GM12801 (cell line): ENCODE measurements around the gene FBLN1.

Source experiments
- TF ChIP-seq, protein P1 (sequence below): IDR thresholded peaks from one replicate; pipeline ENCODE4 v1.5.1; 2011; ENCODE audit warnings: control low read depth; ENCODE audit not compliant: insufficient read length; ENCODE audit errors: extremely low read depth

FBLN1 gene

DNA sequence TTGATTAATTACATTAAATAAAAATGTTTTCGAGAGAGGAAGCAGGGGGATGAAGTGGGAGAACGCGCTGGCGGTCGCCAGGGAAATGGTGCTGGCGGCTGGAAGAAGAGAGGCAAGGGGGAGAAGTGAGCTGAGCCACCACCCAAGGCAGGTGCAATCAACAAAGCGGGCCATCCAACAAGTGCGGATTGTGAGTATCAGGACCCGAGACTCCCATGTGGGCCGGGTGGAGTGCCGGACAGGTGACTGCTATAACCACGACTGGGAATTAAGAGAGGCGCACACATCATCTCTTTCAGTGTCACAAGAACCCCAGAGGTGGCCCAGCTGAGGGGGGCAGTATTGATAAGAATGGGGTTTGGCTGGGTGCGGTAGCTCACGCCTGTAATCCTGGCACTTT is 127.8 kb downstream of the FBLN1 start:
- TF ChIP-seq, protein P1, sequence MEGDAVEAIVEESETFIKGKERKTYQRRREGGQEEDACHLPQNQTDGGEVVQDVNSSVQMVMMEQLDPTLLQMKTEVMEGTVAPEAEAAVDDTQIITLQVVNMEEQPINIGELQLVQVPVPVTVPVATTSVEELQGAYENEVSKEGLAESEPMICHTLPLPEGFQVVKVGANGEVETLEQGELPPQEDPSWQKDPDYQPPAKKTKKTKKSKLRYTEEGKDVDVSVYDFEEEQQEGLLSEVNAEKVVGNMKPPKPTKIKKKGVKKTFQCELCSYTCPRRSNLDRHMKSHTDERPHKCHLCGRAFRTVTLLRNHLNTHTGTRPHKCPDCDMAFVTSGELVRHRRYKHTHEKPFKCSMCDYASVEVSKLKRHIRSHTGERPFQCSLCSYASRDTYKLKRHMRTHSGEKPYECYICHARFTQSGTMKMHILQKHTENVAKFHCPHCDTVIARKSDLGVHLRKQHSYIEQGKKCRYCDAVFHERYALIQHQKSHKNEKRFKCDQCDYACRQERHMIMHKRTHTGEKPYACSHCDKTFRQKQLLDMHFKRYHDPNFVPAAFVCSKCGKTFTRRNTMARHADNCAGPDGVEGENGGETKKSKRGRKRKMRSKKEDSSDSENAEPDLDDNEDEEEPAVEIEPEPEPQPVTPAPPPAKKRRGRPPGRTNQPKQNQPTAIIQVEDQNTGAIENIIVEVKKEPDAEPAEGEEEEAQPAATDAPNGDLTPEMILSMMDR: no peak

DNA sequence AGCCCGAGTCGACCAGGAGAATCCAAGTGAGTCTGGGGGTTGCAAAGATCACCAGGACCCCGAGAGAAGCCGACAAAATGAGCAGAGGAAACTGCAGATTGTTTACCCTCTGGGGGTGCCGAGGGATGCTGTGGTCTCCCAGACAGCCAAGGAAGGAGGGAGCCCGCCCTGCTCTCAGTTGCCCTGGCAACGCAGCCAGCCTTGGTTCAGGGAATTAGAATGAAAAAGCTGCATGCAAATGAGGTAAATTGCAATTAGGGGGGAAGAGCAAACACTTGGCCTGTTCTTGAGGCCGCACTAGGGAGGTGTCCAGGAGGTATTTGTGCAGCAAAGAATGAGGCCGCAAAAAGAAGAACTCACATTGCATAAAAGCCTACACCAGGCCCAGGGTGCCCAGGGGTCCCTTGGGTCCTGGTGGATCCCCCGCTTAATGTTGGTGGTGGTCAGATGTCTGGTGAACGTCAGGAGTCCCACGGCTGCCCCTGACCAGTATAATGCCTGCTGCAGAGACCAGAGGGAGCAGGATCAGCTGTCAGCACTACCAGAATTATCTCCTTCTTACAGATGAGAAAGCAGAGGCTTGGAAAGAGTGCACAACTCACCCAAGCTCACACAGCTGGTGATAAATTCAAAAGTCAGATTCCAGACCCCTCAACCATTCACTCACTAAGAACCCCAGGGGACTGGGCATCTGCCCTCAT is 128.6 kb downstream of the FBLN1 start:
- TF ChIP-seq, protein P1: no peak

DNA sequence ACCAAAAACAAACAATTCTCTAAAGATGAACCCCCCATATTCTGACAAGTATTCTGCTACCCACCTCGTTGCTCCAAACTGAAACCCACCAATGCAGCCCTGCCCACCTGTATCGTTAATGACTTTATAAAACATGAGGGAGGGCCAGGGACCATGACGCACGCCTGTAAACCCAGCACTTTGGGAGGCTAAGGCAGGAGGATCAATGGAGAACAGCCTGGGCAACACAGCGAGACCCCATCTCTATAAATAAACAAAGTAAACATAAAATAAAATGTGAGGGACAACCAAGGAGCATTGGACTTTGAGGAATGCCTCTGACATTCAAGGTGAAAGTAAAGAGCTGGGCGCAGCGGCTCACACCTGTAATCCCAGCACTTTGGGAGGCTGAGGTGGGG is 129.2 kb downstream of the FBLN1 start:
- TF ChIP-seq, protein P1: no peak

DNA sequence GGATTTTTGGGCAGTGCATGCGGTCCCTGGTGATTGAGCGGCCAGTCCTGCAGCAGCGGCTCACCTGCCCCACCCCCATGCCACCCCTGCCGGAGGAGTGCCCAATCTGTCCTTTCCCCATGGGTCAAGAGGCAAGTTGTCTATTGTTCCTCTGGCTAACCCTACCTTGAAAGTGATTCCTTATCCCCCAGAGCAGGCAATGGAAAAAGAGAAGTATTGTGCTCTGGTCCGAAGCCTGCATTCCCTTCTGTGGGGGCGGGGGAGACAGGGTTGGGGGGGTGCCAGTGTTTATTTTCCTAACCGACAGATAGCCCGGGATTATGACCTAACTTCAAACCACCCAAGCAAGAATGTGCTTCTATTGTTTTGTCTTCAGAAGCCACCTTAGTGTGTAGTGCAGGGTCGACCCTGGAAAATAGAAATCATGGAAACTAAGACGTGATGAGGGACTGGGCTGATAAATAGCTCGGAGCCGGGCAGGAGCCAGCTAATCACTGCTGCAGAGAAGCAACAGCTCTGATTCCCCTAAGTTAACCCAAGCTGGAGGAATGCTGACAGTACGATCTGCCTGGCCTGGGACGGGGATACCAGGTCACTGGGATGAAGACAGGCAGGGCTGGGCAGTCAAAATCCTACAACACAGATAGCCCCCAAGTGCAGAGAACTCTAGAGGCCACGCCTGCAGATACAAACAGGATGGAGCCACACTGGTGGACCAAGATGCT is 130.3 kb downstream of the FBLN1 start:
- TF ChIP-seq, protein P1: no peak

DNA sequence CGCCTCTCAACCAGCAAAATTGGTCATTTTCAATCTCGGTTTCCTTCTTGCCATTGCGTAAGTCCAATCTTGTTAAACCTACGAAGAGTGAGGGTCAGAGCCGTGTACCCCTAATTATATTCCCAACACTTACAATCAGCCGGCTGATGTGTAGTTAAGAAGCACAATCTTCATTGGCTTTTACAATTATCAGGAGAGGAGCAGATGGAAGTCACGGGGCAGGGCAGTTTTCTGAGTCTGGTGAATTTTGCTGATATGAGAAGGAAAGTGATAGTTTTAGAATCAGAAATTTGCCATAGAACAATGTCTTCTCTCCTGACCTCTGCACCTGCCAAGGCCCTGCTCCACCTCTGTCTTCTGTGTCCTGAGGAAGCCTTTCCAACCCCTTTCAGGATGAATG is 134.0 kb downstream of the FBLN1 start:
- TF ChIP-seq, protein P1: no peak

DNA sequence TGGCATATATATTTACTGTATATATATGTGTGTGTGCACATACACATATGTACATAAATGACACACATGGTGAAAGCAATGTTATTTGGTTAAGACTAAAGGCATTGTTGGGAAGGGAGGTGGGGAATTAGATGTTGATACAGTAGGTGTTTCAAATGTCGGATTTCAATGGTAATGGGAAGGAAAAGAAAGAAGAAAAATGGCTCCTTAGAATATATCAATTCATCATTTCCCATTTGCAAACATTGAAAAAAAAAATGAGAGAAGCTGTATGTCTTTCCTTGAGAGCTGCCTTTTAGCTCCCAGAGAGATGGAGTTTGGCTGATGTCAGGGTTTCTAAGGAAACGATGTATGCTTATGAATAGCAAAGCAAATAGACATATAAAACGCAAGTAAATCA is 135.5 kb downstream of the FBLN1 start:
- TF ChIP-seq, protein P1: no peak

DNA sequence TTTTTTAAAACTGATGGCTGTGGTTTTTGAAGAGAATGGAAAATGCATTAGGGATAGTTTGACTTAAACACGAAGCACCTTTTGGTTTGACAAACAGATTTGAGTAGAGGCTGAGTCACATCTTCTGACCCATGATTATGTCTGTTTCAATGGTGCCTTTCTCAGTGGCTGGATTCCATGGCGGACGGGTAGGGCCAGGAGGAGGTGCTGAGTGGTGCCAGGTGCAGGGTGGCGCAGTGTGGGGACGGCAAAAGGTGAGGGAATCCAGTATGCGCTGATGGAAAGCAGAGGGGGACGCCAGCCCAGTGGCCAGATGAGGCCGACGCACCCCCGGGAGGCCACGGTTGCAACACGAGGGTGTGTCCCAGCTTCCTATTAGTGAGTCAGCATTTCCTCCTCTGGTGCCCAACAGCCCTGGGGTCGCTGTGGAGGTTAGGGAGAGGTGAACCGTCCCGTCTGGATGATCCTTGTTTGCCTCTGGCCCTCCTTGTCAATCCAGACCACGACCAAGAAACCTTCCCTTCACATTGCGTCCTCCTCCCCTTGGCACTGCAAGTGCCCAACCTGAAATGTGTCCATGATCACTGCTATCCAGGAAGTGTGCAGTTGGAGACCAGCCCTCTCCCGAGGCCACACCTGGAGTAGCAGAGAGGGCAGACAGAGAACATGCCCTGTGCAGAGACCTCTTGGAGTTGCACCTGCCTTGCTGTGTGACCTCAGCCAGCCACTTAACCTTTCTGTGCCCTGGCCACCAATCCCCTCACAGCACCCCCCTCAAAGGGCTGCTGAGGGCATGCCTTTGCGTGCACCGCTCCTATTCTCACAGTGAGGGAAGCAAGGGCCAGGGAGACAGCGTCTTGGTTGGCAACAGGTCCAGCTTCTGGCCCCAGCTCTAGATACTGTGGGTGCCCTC is 136.4 kb downstream of the FBLN1 start:
- TF ChIP-seq, protein P1: no peak
